Liver (tissue), 9 donors: ENCODE results near the gene GPR157. TPM values are rescaled to one million over a fixed set of nuclear protein-coding genes. Genes with fewer than 3 reads are reported as not detected.

Experiments
- DNase-seq: peaks from one replicate; pipeline ENCODE4 v3.0.0-alpha.2; 2017; ENCODE audit warnings: low spot score
- H3K27ac ChIP-seq, 2 donors: one replicate each; pipeline ENCODE4 v1.7.0; 2013; ENCODE audit warnings: inconsistent platforms in 2 of 2, low read length in 2 of 2, control low read depth in 1 of 2, low read depth in 1 of 2, mild to moderate bottlenecking in 1 of 2
- H3K27me3 ChIP-seq, 4 donors: one replicate each; pipeline versions ENCODE4 v1.6.1 to v1.7.0; 2013; ENCODE audit warnings: low read length in 3 of 4, inconsistent platforms in 1 of 4, mild to moderate bottlenecking in 1 of 4, moderate library complexity in 1 of 4; ENCODE audit not compliant: control insufficient read depth in 4 of 4, insufficient read depth in 4 of 4
- H3K36me3 ChIP-seq, 4 donors: one replicate each; pipeline versions ENCODE4 v1.6.1 to v1.7.0; 2013; ENCODE audit warnings: low read length in 3 of 4, mild to moderate bottlenecking in 3 of 4, low read depth in 1 of 4, moderate library complexity in 1 of 4; ENCODE audit not compliant: control insufficient read depth in 4 of 4, insufficient read depth in 3 of 4
- H3K4me1 ChIP-seq, 4 donors: one replicate each; pipeline versions ENCODE4 v1.6.1 to v1.7.0; 2013; ENCODE audit warnings: low read length in 3 of 4, mild to moderate bottlenecking in 3 of 4, moderate library complexity in 1 of 4; ENCODE audit not compliant: control insufficient read depth in 4 of 4, insufficient read depth in 4 of 4
- H3K4me3 ChIP-seq, 3 donors: one replicate each; pipeline versions ENCODE4 v1.6.1 to v1.7.0; 2013; ENCODE audit warnings: low read length in 3 of 3, control low read depth in 1 of 3, low read depth in 1 of 3, mild to moderate bottlenecking in 1 of 3
- H3K9ac ChIP-seq, 2 donors: one replicate each; pipeline ENCODE4 v1.7.0; 2013; ENCODE audit warnings: low read length in 2 of 2, mild to moderate bottlenecking in 2 of 2, moderate library complexity in 2 of 2, control low read depth in 1 of 2, low read depth in 1 of 2
- H3K9me3 ChIP-seq, 4 donors: one replicate each; pipeline versions ENCODE4 v1.6.1 to v1.7.0; 2013; ENCODE audit warnings: low read length in 3 of 4; ENCODE audit not compliant: control insufficient read depth in 4 of 4
- CTCF ChIP-seq: fragments of 150-350 bp; IDR thresholded peaks from 2 replicates; pipeline ENCODE4 v1.5.1; 2017; ENCODE audit warnings: improper control_type of control experiment, low read depth, low read length; ENCODE audit not compliant: missing input control
- EGR1 ChIP-seq, 2 donors: IDR thresholded peaks; 2 replicates each; pipeline ENCODE4 v1.6.1; 2016 to 2018; ENCODE audit warnings: antibody characterized with exemption in 2 of 2, low read depth in 2 of 2
- FOXA1 ChIP-seq: IDR thresholded peaks from 2 replicates; pipeline ENCODE4 v1.6.1; 2016; ENCODE audit warnings: antibody characterized with exemption
- FOXA2 ChIP-seq: IDR thresholded peaks from 2 replicates; pipeline ENCODE4 v1.6.1; 2016; ENCODE audit warnings: antibody characterized with exemption
- GABPA ChIP-seq, 2 donors: IDR thresholded peaks in 1 of 2; conservative IDR thresholded peaks in 1 of 2; 2 replicates each; pipeline ENCODE4 v1.6.1; 2016; ENCODE audit warnings: antibody characterized with exemption in 2 of 2, mild to moderate bottlenecking in 1 of 2, moderate library complexity in 1 of 2
- HNF4A ChIP-seq, 2 donors: conservative IDR thresholded peaks; 2 replicates each; pipeline ENCODE4 v1.6.1; 2016; ENCODE audit warnings: antibody characterized with exemption in 2 of 2, mild to moderate bottlenecking in 2 of 2
- HNF4G ChIP-seq: IDR thresholded peaks from 2 replicates; pipeline ENCODE4 v1.6.1; 2016; ENCODE audit warnings: antibody characterized with exemption
- JUND ChIP-seq, 2 donors: IDR thresholded peaks; 2 replicates each; pipeline ENCODE4 v1.6.1; 2016; ENCODE audit warnings: antibody characterized with exemption in 2 of 2
- MAX ChIP-seq: IDR thresholded peaks from 2 replicates; pipeline ENCODE4 v1.6.1; 2016; ENCODE audit warnings: antibody characterized with exemption
- NR2F2 ChIP-seq: IDR thresholded peaks from 2 replicates; pipeline ENCODE4 v1.6.1; 2016; ENCODE audit warnings: antibody characterized with exemption
- RAD21 ChIP-seq, 2 donors: IDR thresholded peaks; 2 replicates each; pipeline ENCODE4 v1.6.1; 2016; ENCODE audit warnings: antibody characterized with exemption in 2 of 2, mild to moderate bottlenecking in 2 of 2
- RXRA ChIP-seq, 2 donors: IDR thresholded peaks; 2 replicates each; pipeline ENCODE4 v1.6.1; 2017 to 2018; ENCODE audit warnings: antibody characterized with exemption in 2 of 2, mild to moderate bottlenecking in 1 of 2
- SP1 ChIP-seq: IDR thresholded peaks from 2 replicates; pipeline ENCODE4 v1.6.1; 2018; ENCODE audit warnings: antibody characterized with exemption, mild to moderate bottlenecking
- TAF1 ChIP-seq: conservative IDR thresholded peaks from 2 replicates; pipeline ENCODE4 v1.6.1; 2016; ENCODE audit warnings: antibody characterized with exemption, mild to moderate bottlenecking
- YY1 ChIP-seq: IDR thresholded peaks from 2 replicates; pipeline ENCODE4 v1.6.1; 2016; ENCODE audit warnings: antibody characterized with exemption, mild to moderate bottlenecking
- ZBTB33 ChIP-seq: IDR thresholded peaks from 2 replicates; pipeline ENCODE4 v1.6.1; 2016; ENCODE audit warnings: antibody characterized with exemption
- WGBS: extraction: QIAGEN DNeasy Blood & Tissue Kit; methylation state at CpG from one replicate; pipeline ENCODE4 v1.1.7; 2013; 5-methylcytosine and 5-hydroxymethylcytosine counted together
- polyA plus RNA-seq, 2 donors: library from polyadenylated mRNA; stranded (reverse) in 1 of 2; unstranded in 1 of 2; fragments of 200-250 nt in 1 of 2; fragments of >200 nt in 1 of 2; fragmentation: Nextera tagmentation in 1 of 2; extraction: Ambion mirVana in 1 of 2; gene quantifications; one replicate each; pipeline versions ENCODE4 v1.2.1 to v1.2.3, GENCODE V29; 2013 to 2015
- total RNA-seq, 2 donors: library from RNA; depleted of rRNA; stranded (reverse); fragments of >200 nt; gene quantifications; one replicate each; pipeline ENCODE4 v1.2.3, GENCODE V29; 2014
- TF ChIP-seq, protein P1 (sequence below): IDR thresholded peaks from 2 replicates; pipeline ENCODE4 v1.6.1; 2016; ENCODE audit warnings: antibody characterized with exemption
- TF ChIP-seq, protein P2 (sequence below): IDR thresholded peaks from 2 replicates; pipeline ENCODE4 v1.6.1; 2016; ENCODE audit warnings: antibody characterized with exemption, mild to moderate bottlenecking
- donor health status: healthy.
- donor health status: healthy.
- donor health status: healthy.
- donor health status: healthy.
- donor health status: healthy.

Gene GPR157
- total and polyA plus RNA-seq, 4 donors, result 1.3 to 7.0 (median 2.2) TPM

GRCh38 chr1:9167638-9168037 is 38.7 kb upstream of the GPR157 start:
- Histone ChIP-seq H3K9ac (no peak overlapping the region), H3K4me3 (no peak overlapping the region), H3K36me3 (no peaks in the 10 kb centered on the region), H3K4me1 (peaks cover 8 to 10% (median 9%) of the 10 kb centered on the region in 4 donors), H3K27me3 (no peaks in the 10 kb centered on the region), H3K27ac (no peak overlapping the region), H3K9me3 (no peaks in the 10 kb centered on the region)
- no peak for DNase-seq
- WGBS, result 84% methylated on average over 2 of the region's 2 CpGs
- TF ChIP-seq, protein P1, sequence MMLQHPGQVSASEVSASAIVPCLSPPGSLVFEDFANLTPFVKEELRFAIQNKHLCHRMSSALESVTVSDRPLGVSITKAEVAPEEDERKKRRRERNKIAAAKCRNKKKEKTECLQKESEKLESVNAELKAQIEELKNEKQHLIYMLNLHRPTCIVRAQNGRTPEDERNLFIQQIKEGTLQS, result no peak
- no peak for TF ChIP-seq JUND (IDR thresholded peaks at IDR 0.05)
- no peak for TF ChIP-seq FOXA1
- no peak for TF ChIP-seq GABPA (IDR thresholded peaks at IDR 0.05 in 1 of 2, conservative IDR thresholded peaks at IDR 0.05 in 1 of 2)
- TF ChIP-seq EGR1 (IDR thresholded peaks at IDR 0.05; ENCODE audit: low read depth in 2 of 2), result no peak
- no peak for TF ChIP-seq MAX
- TF ChIP-seq RXRA (IDR thresholded peaks at IDR 0.05), result no peak
- no peak for TF ChIP-seq HNF4G
- no peak for TF ChIP-seq FOXA2
- TF ChIP-seq SP1, result no peak
- no peak for TF ChIP-seq YY1
- TF ChIP-seq NR2F2, result no peak
- no peak for TF ChIP-seq HNF4A (conservative IDR thresholded peaks at IDR 0.05)
- TF ChIP-seq CTCF, result no peak

DNA sequence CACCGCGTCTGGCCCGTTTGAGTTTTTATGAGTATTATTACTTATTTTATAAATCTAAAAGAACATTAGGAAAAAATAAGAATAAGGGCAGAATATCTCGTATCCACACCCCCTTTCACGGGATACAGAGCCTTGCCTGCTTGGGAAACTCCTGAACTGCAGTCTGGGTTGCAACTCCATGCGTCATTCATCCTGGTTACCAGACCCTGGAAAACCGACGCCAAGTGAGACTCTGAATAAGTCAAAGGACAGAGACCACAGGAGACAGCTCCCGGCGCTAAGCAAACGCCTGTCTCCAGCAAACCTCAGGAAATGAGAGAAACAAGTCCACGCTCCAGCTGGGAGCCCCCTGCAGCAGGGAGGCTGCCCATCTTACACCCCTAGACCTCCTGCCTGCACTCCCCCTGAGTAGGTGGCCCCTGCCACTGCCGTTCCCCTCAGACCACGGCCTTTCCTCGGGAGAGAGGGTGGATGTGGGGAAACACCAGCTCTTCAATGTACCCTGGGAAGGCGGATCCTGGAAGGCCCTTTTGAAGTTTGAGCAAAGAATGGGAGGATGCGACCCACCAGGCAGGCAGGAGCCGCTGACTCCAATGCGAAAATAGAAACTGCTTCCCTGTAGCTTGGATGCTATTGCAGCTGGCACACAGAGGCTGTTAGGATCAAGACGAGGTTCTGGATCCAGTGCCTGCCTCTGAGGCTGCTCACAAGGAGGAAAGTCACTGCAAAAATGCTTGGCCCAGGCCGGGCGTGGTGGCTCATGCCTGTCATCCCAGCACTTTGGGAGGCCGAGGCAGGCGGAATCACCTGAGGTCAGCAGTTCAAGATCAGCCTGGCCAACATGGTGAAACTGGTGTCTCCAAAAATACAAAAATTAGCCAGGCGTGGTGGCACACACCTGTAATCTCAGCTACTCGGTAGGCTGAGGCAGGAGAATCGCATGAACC is 37.7 kb upstream of the GPR157 start:
- Histone ChIP-seq H3K27ac (no peak overlapping the region), H3K27me3 (no peaks in the 10 kb centered on the region), H3K9me3 (no peaks in the 10 kb centered on the region), H3K9ac (no peak overlapping the region), H3K36me3 (no peaks in the 10 kb centered on the region), H3K4me3 (no peak overlapping the region), H3K4me1 (peaks cover 10 to 16% (median 13%) of the 10 kb centered on the region in 4 donors)
- 94% methylated on average over 27 of the region's 27 CpGs for WGBS
- TF ChIP-seq FOXA1 (no peak), CTCF (no peak), ZBTB33 (no peak), SP1 (no peak), TAF1 (no peak), MAX (no peak), NR2F2 (no peak), YY1 (no peak), HNF4G (no peak), RAD21 (IDR thresholded peaks at IDR 0.05) (no peak)
- TF ChIP-seq, protein P2, sequence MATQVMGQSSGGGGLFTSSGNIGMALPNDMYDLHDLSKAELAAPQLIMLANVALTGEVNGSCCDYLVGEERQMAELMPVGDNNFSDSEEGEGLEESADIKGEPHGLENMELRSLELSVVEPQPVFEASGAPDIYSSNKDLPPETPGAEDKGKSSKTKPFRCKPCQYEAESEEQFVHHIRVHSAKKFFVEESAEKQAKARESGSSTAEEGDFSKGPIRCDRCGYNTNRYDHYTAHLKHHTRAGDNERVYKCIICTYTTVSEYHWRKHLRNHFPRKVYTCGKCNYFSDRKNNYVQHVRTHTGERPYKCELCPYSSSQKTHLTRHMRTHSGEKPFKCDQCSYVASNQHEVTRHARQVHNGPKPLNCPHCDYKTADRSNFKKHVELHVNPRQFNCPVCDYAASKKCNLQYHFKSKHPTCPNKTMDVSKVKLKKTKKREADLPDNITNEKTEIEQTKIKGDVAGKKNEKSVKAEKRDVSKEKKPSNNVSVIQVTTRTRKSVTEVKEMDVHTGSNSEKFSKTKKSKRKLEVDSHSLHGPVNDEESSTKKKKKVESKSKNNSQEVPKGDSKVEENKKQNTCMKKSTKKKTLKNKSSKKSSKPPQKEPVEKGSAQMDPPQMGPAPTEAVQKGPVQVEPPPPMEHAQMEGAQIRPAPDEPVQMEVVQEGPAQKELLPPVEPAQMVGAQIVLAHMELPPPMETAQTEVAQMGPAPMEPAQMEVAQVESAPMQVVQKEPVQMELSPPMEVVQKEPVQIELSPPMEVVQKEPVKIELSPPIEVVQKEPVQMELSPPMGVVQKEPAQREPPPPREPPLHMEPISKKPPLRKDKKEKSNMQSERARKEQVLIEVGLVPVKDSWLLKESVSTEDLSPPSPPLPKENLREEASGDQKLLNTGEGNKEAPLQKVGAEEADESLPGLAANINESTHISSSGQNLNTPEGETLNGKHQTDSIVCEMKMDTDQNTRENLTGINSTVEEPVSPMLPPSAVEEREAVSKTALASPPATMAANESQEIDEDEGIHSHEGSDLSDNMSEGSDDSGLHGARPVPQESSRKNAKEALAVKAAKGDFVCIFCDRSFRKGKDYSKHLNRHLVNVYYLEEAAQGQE, result no peak
- DNase-seq, result no peak
